ENCODE measurements around the gene SFT2D3. TPM values are rescaled to one million over a fixed set of nuclear protein-coding genes. Genes with fewer than 3 reads are reported as not detected.

SFT2D3 gene
- total and polyA plus RNA-seq, 2 of the 13 experiments (the other 11 are each of a cell fraction or from before 2014, with no cell fraction given): 8.3 to 9.4 TPM

- ChIA-PET CTCF (ENCODE audit: low intra/inter-chr PET ratio, low total read pairs) (no interaction called here), POLR2A (no interaction called here)
- no peak for FAIRE-seq
- peaks cover 14 to 56% of the 10 kb centered on the region in 2 experiments for H3K27me3 ChIP-seq (ENCODE audit: control insufficient read depth in 1 of 2, insufficient read depth in 2 of 2, low read length in 2 of 2)
- H4K20me1 ChIP-seq (ENCODE audit: insufficient read depth, low read length): no peaks in the 10 kb centered on the region; the same call in 1 of the 2 replicates
- TF ChIP-seq MTA1 (CRISPR knock-in tag; IDR thresholded peaks at IDR 0.05; ENCODE audit: borderline replicate concordance) (0 out of 2 replicates have a peak, but pooled peaks have one; percentile 18), HES4 (CRISPR knock-in tag; IDR thresholded peaks at IDR 0.05; ENCODE audit: borderline replicate concordance) (0 out of 2 replicates have a peak, but pooled peaks have one; percentile 30), FOXP1 (IDR thresholded peaks at IDR 0.05) (no peak), FOXP1 (CRISPR knock-in tag; IDR thresholded peaks at IDR 0.05) (no peak)
- H3K4me1 ChIP-seq (ENCODE audit: insufficient read depth, low read length): peaks cover 27% of the 10 kb centered on the region
- no peaks in the 10 kb centered on the region for H3K79me2 ChIP-seq (ENCODE audit: insufficient read depth, low read length)
- H3K27ac ChIP-seq (ENCODE audit: extremely low read length, insufficient read depth, low read length): no peak overlapping the region
- intact Hi-C loops (cut with micrococcal nuclease; ENCODE audit: unreplicated experiment) (no loop called here), in situ Hi-C loops (cut with HindIII; ENCODE audit: extremely low pct_ligation_motif_present, low pct_unique_long_range_greater_than_20kb) (no loop called here)
- no peaks in the 10 kb centered on the region for H3K9me3 ChIP-seq (ENCODE audit: low read length)
- H3K9ac ChIP-seq (ENCODE audit: insufficient read depth, low read depth, low read length): no peak overlapping the region
- 0 out of 2 replicates have a peak overlapping the region, but pooled peaks have one; percentile 14 for H3K4me2 ChIP-seq (ENCODE audit: low read depth, low read length)
- H3K4me3 ChIP-seq (replicated peaks in 1 of 3; ENCODE audit: insufficient read depth in 1 of 3, low read depth in 2 of 3, low read length in 3 of 3): no peak overlapping the region; a peak in 1 of 6 replicates
- H2AFZ ChIP-seq (ENCODE audit: low read length): no peak overlapping the region
- 49% methylated on average over 19 of the region's 20 CpGs for WGBS (ENCODE audit: low lambda C conversion rate)
- ATAC-seq: peak; percentile 12
- no peaks in the 10 kb centered on the region for H3K36me3 ChIP-seq (replicated peaks in 1 of 2; ENCODE audit: control insufficient read depth in 1 of 2, insufficient read depth in 2 of 2, low read length in 2 of 2)
- DNase-seq (ENCODE audit: low spot score): no peak
- BruUV-seq (replicated peaks): no TSS peak
These were observed 28.7 kb upstream of the SFT2D3 start for GRCh38 chr2:127672341-127673224.

GRCh38 chr2:127673291-127674069 is 27.8 kb upstream of the SFT2D3 start:
- Histone ChIP-seq H3K4me3 (replicated peaks in 1 of 3; ENCODE audit: insufficient read depth in 1 of 3, low read depth in 2 of 3, low read length in 3 of 3) (no peak overlapping the region), H3K9me3 (ENCODE audit: low read length) (no peaks in the 10 kb centered on the region), H3K36me3 (replicated peaks in 1 of 2; ENCODE audit: control insufficient read depth in 1 of 2, insufficient read depth in 2 of 2, low read length in 2 of 2) (no peaks in the 10 kb centered on the region), H3K27ac (ENCODE audit: extremely low read length, insufficient read depth, low read length) (no peak overlapping the region), H3K27me3 (ENCODE audit: control insufficient read depth in 1 of 2, insufficient read depth in 2 of 2, low read length in 2 of 2) (peaks cover 16 to 65% of the 10 kb centered on the region in 2 experiments), H3K4me1 (ENCODE audit: insufficient read depth, low read length) (peaks cover 27% of the 10 kb centered on the region), H3K9ac (ENCODE audit: insufficient read depth, low read depth, low read length) (no peak overlapping the region), H3K79me2 (ENCODE audit: insufficient read depth, low read length) (no peaks in the 10 kb centered on the region), H2AFZ (ENCODE audit: low read length) (no peak overlapping the region), H3K4me2 (ENCODE audit: low read depth, low read length) (no peak overlapping the region), H4K20me1 (ENCODE audit: insufficient read depth, low read length) (no peaks in the 10 kb centered on the region; the same call in 1 of the 2 replicates)
- ChIA-PET POLR2A (no interaction called here), CTCF (ENCODE audit: low intra/inter-chr PET ratio, low total read pairs) (no interaction called here)
- DNase-seq (ENCODE audit: low spot score): no peak
- peak; percentile 7 for ATAC-seq
- in situ Hi-C loops (cut with HindIII; ENCODE audit: extremely low pct_ligation_motif_present, low pct_unique_long_range_greater_than_20kb): no loop called here
- TF ChIP-seq ZFP62 (CRISPR knock-in tag; IDR thresholded peaks at IDR 0.05) (no peak), ZNF839 (CRISPR knock-in tag; IDR thresholded peaks at IDR 0.05; ENCODE audit: borderline replicate concordance) (no peak), ZNF556 (CRISPR knock-in tag; IDR thresholded peaks at IDR 0.05; ENCODE audit: borderline replicate concordance) (no peak), HINFP (CRISPR knock-in tag; IDR thresholded peaks at IDR 0.05; ENCODE audit: low read depth) (no peak), KLF6 (CRISPR knock-in tag; IDR thresholded peaks at IDR 0.05) (no peak), ZFYVE20 (CRISPR knock-in tag; IDR thresholded peaks at IDR 0.05; ENCODE audit: borderline replicate concordance, low read depth) (no peak), FOXP1 (IDR thresholded peaks at IDR 0.05) (no peak), FOXP1 (CRISPR knock-in tag; IDR thresholded peaks at IDR 0.05) (no peak), ZBTB33 (CRISPR knock-in tag; IDR thresholded peaks at IDR 0.05) (no peak)
- FAIRE-seq: no peak
- WGBS (ENCODE audit: low lambda C conversion rate): 60% methylated on average over 17 of the region's 17 CpGs
- intact Hi-C loops (cut with micrococcal nuclease; ENCODE audit: unreplicated experiment): no loop called here
- no TSS peak for BruUV-seq (replicated peaks)

Measured in HepG2 (cell line).